Body of pancreas (tissue), 4 donors: ENCODE results near the gene SGCE. TPM values are rescaled to one million over a fixed set of nuclear protein-coding genes. Genes with fewer than 3 reads are reported as not detected.

Source experiments
- ATAC-seq: fragments of 150-250 bp; one replicate; pipeline ENCODE4 v1.9.1; 2016
- DNase-seq, 4 donors: peaks; one replicate each; pipeline ENCODE4 v3.0.0-alpha.2; 2019
- H3K27ac ChIP-seq, 4 donors: fragments of 200-600 bp; sonication (generic); 1 replicate in 3 of 4; 2 replicates in 1 of 4; pipeline versions ENCODE4 v1.5.1 to v1.6.1; 2016 to 2019; ENCODE audit warnings: mild to moderate bottlenecking in 1 of 4, mixed read lengths in 1 of 4, moderate library complexity in 1 of 4
- H3K27me3 ChIP-seq, 2 donors: fragments of 200-600 bp; sonication (generic); one replicate each; pipeline ENCODE4 v1.6.0; 2016; ENCODE audit warnings: mild to moderate bottlenecking in 1 of 2
- H3K36me3 ChIP-seq, 2 donors: fragments of 200-600 bp; sonication (generic); replicated peaks in 1 of 2; 2 replicates each; pipeline ENCODE4 v1.5.1; 2016; ENCODE audit warnings: low read depth in 2 of 2; ENCODE audit not compliant: insufficient read depth in 1 of 2
- H3K4me1 ChIP-seq: fragments of 200-600 bp; sonication (generic); one replicate; pipeline ENCODE4 v1.6.0; 2016
- H3K4me3 ChIP-seq, 2 donors: fragments of 200-600 bp; sonication (generic); 1 replicate in 1 of 2; 2 replicates in 1 of 2; pipeline ENCODE4 v1.5.1; 2016 to 2019
- H3K9me3 ChIP-seq, 3 donors: fragments of 200-600 bp; sonication (generic); 1 replicate in 2 of 3; 2 replicates in 1 of 3; pipeline ENCODE4 v1.5.1; 2016
- CTCF ChIP-seq, 7 experiments: fragments of 450-650 bp in 4 of 7; fragments of 200-600 bp in 3 of 7; sonication (generic) in 3 of 7; IDR thresholded peaks; one replicate each; pipeline ENCODE4 v1.5.1; 2016 to 2019; ENCODE audit warnings: antibody characterized with exemption in 7 of 7
- POLR2A ChIP-seq, 3 donors: fragments of 450-650 bp; IDR thresholded peaks; one replicate each; pipeline ENCODE4 v1.6.1; 2016; ENCODE audit warnings: antibody characterized with exemption in 3 of 3, mild to moderate bottlenecking in 2 of 3
- WGBS, 2 donors: methylation state at CpG; one replicate each; pipeline ENCODE4 v1.1.5; 2017; 5-methylcytosine and 5-hydroxymethylcytosine counted together
- intact Hi-C: fragments of 100-400 bp; cut with DNase I; formaldehyde crosslinking; loops from one replicate; pipeline ENCODE4 v1.15.1; 2023
- total RNA-seq, 2 donors: library from RNA; depleted of rRNA; stranded (reverse); fragments of >200 nt; gene quantifications; one replicate each; pipeline ENCODE4 v1.1.0, GENCODE V29; 2016

The SGCE gene
- total RNA-seq, 2 donors from 2014 or later = 48.1 to 55.3 TPM

DNA sequence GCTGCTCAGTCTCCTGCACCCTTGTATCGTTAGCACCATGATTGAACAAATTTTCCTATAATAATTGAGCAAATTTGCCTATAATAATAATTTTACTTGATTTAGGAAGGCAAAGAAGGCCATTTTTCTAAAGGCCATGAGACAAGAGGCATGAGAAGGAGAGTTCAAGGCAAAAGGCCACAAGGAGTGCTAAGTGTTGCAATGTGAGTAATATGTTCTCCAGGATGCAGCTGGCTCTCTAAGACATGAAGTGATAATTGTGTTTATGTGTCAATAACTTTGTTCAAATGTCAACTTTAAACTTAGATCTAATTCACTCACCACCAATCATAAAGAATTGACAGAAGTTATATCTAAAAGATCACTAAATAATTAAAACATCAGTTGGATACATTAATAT is 53.8 kb downstream of the SGCE start:
- Histone ChIP-seq H3K27ac (no peak overlapping the region), H3K36me3 (no peaks in the 10 kb centered on the region), H3K4me3 (no peak overlapping the region), H3K4me1 (no peaks in the 10 kb centered on the region), H3K27me3 (no peaks in the 10 kb centered on the region), H3K9me3 (peaks cover 0 to 10% (median 0%) of the 10 kb centered on the region in 3 donors)
- intact Hi-C loops = no loop called here
- TF ChIP-seq CTCF (IDR thresholded peaks at IDR 0.05) (no peak), POLR2A (IDR thresholded peaks at IDR 0.05) (no peak)
- 92% methylated on average over 1 of the region's 1 CpG for WGBS, 2 donors
- DNase-seq (no peak), ATAC-seq (no peak)

- WGBS, 2 donors = 86 to 92% methylated on average over 3 of the region's 3 CpGs
- intact Hi-C loops = no loop called here
- Histone ChIP-seq H3K27me3 (no peaks in the 10 kb centered on the region), H3K4me1 (peaks cover 5% of the 10 kb centered on the region), H3K36me3 (no peaks in the 10 kb centered on the region), H3K27ac (no peak overlapping the region), H3K4me3 (no peak overlapping the region), H3K9me3 (no peaks in the 10 kb centered on the region)
- no peak for TF ChIP-seq CTCF (IDR thresholded peaks at IDR 0.05)
- no peak for TF ChIP-seq POLR2A (IDR thresholded peaks at IDR 0.05)
- DNase-seq = no peak
- no peak for ATAC-seq
These were observed 55.7 kb downstream of the SGCE start for GRCh38 chr7:94600267-94600666.

DNA sequence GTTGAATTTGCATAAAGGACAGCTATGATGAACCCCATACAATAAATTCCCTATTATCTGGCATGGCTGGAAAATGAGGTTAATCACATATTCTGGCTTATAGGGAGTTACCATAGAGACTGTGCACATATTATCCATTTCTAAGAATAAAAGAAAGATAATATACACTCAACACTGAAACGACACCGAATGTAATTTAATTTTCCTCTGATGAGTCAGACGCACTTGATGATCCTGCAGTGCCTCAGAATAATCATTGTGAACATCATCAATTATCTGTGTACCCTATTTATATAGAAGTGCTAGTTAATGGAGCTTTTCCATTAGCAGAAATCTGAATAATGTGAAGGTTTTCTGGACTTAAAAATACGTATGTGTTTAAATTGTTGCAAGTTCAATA is 60.2 kb downstream of the SGCE start:
- ATAC-seq = no peak
- H3K27ac ChIP-seq = no peak overlapping the region
- H3K4me1 ChIP-seq = peaks cover 17% of the 10 kb centered on the region
- WGBS, 2 donors = 76 to 81% methylated on average over 4 of the region's 4 CpGs
- intact Hi-C loops = no loop called here
- no peaks in the 10 kb centered on the region for H3K27me3 ChIP-seq
- no peaks in the 10 kb centered on the region for H3K9me3 ChIP-seq
- no peak overlapping the region for H3K4me3 ChIP-seq
- no peaks in the 10 kb centered on the region for H3K36me3 ChIP-seq
- TF ChIP-seq POLR2A (IDR thresholded peaks at IDR 0.05) = no peak
- no peak for TF ChIP-seq CTCF (IDR thresholded peaks at IDR 0.05)
- no peak for DNase-seq

DNA sequence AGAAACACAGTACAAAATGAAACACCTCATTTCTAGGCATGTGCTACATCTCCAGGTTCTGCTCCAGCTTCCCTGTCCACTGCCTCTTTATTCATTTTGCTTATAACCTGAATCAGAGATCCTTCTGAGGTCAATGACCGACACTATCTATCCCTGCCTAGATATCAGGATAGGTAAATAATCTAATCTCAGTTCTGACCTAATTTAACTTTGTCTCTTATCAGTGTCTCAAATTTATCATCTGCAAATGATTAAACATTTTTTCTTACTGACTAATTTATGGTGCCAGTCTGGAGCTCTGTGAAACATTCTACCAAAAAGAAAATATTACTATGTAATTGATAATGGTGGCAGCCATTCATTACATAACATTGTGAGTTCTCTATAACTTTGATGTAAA is 61.1 kb downstream of the SGCE start:
- WGBS, 2 donors = 15 to 16% methylated on average over 1 of the region's 1 CpG
- peak; percentile 85 for ATAC-seq
- Histone ChIP-seq H3K9me3 (no peaks in the 10 kb centered on the region), H3K36me3 (no peaks in the 10 kb centered on the region), H3K27ac (peak overlapping the region in 1 of 4 donors; percentile 1), H3K4me3 (no peak overlapping the region), H3K27me3 (no peaks in the 10 kb centered on the region), H3K4me1 (peaks cover 17% of the 10 kb centered on the region)
- intact Hi-C loops = no loop called here
- peak in 1 of 4 donors; percentile 5 for DNase-seq
- TF ChIP-seq CTCF (IDR thresholded peaks at IDR 0.05) (no peak), POLR2A (IDR thresholded peaks at IDR 0.05) (no peak)

GRCh38 chr7:94591176-94591575 is 64.8 kb downstream of the SGCE start:
- Histone ChIP-seq H3K36me3 (no peaks in the 10 kb centered on the region), H3K27me3 (no peaks in the 10 kb centered on the region), H3K4me3 (no peak overlapping the region), H3K9me3 (no peaks in the 10 kb centered on the region), H3K4me1 (peaks cover 17% of the 10 kb centered on the region), H3K27ac (no peak overlapping the region)
- intact Hi-C loops = no loop called here
- TF ChIP-seq POLR2A (IDR thresholded peaks at IDR 0.05) (no peak), CTCF (IDR thresholded peaks at IDR 0.05) (no peak)
- DNase-seq (peak in 1 of 4 donors; percentile 2), ATAC-seq (peak; percentile 38)
- WGBS, 2 donors = 36 to 43% methylated on average over 2 of the region's 2 CpGs
